Mucosa of stomach (tissue), 1 donor: ENCODE measurements around the gene ADAMTS18.

Experiments used
- H3K27me3 ChIP-seq: one replicate; pipeline ENCODE4 v1.7.0; 2013; ENCODE audit warnings: mild to moderate bottlenecking, low read length; ENCODE audit not compliant: control insufficient read depth, insufficient read depth
- H3K36me3 ChIP-seq: one replicate; pipeline ENCODE4 v1.7.0; 2013; ENCODE audit warnings: low read length; ENCODE audit not compliant: control insufficient read depth, insufficient read depth
- H3K4me1 ChIP-seq: one replicate; pipeline ENCODE4 v1.7.0; 2013; ENCODE audit warnings: mild to moderate bottlenecking, low read length; ENCODE audit not compliant: control insufficient read depth, insufficient read depth
- H3K4me3 ChIP-seq: one replicate; pipeline ENCODE4 v1.7.0; 2013; ENCODE audit warnings: low read length
- H3K9ac ChIP-seq: one replicate; pipeline ENCODE4 v1.7.0; 2013; ENCODE audit warnings: mild to moderate bottlenecking, low read length, moderate library complexity
- H3K9me3 ChIP-seq: one replicate; pipeline ENCODE4 v1.7.0; 2013; ENCODE audit warnings: mild to moderate bottlenecking, low read length, moderate library complexity; ENCODE audit not compliant: control insufficient read depth
- donor health status: Pancreatic carcinoma.

Gene ADAMTS18

DNA sequence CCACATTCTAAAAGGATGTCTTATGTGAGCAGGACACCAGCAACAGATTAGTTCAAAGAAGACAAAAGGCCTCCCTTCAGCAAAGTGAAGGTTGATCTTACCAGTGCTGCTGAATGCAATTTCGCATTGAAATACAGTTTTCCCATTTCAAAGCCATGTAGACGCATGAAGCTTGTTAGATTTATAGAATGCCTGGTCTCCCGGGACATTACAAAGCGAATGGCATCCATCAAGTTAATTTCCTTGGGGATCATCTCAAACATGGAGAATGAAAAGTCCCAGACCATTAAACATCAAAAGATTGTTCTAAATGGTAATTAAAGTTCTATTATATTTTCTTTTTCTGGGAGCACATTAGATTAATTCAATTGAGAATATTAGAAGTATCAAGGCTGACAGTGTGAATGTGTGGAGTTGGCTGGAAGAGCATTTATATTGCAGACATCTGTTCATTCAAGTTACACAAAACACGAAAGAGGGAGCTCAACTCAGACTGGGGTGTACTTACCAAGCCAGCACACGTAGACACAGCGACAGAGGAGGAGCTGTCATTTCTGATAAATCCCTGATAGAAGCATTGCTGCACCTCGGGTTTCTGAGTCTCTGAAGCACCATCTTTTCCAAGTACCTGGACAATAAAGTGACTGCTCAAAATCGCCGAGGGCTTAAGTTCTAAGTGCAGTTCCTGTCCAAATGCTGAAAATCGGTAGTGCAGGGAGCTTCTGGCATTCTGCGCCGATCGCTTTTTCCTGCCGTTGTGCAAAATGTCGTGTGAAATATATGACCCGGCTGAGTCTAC, 3.8 kb downstream of the ADAMTS18 start:
- Histone ChIP-seq H3K4me1 (no peaks in the 10 kb centered on the region), H3K27me3 (peaks cover 21% of the 10 kb centered on the region), H3K36me3 (no peaks in the 10 kb centered on the region), H3K4me3 (no peak overlapping the region), H3K9ac (no peak overlapping the region), H3K9me3 (no peaks in the 10 kb centered on the region)

DNA sequence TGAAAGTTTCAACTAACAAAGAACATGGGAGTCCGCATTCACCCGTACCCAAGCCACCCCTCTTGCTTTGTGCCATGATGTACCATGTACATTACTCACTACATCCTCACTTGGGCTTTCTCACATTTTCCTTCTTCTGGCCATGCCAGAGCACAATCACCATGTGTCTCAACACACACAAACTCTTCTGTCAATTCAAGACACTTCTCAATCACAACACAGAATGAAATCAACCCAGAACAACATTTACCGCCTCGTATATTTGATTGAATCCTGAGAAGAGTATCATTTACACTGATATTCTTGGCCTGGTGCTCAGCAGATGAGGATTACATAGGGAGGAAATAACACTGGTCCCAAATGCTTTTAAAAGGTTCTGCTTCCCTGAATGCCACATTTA, 4.5 kb downstream of the ADAMTS18 start:
- Histone ChIP-seq H3K27me3 (peaks cover 19% of the 10 kb centered on the region), H3K9ac (no peak overlapping the region), H3K4me3 (no peak overlapping the region), H3K4me1 (no peaks in the 10 kb centered on the region), H3K9me3 (no peaks in the 10 kb centered on the region), H3K36me3 (no peaks in the 10 kb centered on the region)

DNA sequence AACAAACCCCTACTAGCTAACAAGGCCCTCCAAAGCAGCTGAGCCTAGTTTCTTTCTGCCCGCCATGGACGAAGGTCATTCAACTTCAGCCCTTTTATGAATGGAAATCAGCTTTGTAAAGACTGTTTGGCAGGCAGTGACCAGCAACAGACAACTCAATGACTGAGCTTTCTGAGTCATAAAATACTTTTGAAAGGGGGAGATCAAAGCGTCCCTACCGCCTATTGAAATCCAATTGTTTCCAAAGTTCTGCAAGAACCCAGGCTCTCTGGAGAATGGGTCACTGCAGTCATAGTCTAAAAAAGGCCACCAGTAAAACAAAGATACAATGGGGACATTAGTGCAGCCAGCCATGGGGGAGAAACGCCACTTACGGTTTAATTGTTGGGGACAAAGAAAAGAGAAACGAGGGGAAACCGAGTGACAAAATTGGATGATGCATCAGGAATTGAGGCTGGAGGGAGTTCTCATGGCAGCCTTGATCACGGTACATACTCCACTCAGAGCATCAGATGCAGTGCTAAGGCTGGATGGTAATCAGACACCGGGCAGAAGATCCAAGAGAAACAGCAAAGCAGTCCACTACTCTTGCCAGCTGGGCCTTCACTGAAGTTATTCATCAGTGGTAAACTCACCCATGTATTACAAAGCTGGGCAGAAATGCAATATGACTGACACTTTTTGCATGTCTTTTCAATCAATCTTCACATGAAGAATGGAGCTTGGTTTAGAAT, 9.8 kb downstream of the ADAMTS18 start:
- H3K4me3 ChIP-seq, result no peak overlapping the region
- no peak overlapping the region for H3K9ac ChIP-seq
- no peaks in the 10 kb centered on the region for H3K36me3 ChIP-seq
- no peaks in the 10 kb centered on the region for H3K9me3 ChIP-seq
- no peaks in the 10 kb centered on the region for H3K4me1 ChIP-seq
- H3K27me3 ChIP-seq, result no peaks in the 10 kb centered on the region

DNA sequence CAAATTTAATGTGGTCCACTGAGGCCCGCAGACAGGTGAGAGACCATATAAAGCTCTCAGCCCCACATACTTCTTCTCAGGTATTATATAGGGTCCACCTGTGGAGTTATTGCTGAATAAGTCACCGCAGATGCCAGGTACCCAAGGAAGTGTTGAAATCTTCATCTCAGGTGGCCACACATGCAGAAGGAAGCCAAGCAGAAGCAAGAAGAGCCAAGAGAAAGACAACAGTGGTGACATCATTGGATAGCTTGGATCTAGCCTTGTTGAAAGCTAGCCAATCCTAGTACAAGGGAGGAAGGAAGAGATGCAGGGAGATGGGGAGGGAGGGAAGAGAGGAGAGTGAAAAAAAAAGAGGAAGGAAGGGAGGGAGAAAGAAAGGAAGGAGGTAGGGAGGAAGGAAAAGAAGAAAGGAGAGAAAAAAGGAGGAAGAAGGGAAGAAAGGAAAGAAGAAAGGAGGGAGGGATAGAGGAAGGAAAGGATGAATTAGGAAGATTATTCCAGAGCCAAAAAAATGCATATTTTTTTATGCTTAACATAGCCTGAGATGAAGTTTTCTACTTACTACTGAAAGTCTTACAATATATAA, 12.5 kb downstream of the ADAMTS18 start:
- H3K27me3 ChIP-seq, result no peaks in the 10 kb centered on the region
- no peak overlapping the region for H3K4me3 ChIP-seq
- H3K9ac ChIP-seq, result no peak overlapping the region
- no peaks in the 10 kb centered on the region for H3K4me1 ChIP-seq
- H3K9me3 ChIP-seq, result no peaks in the 10 kb centered on the region
- H3K36me3 ChIP-seq, result no peaks in the 10 kb centered on the region

DNA sequence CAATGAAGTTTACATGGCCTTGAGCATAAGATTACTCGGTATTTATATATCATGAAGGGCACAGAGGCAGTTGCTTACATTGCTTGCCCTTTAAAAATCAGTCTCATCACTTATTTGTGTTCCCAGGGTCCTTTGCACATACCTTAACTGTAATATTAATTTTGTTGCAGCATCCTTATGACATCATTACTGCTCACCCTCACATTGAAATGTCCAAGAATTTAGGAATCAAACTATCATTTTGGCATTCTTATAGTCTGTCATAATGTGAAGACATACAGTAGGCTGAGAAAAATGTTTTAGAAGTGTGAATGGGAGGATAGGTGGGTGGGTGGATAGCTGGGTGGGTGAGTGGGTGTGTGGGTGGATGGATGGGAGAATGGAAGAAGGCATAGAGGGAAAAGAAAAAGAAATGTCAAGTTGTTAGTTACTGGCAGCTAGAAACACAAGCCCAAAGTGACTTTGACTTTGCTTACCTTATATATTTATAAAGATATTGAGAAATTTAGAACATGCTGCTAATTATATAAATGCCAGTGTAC, 17.8 kb downstream of the ADAMTS18 start:
- H3K36me3 ChIP-seq, result no peaks in the 10 kb centered on the region
- no peaks in the 10 kb centered on the region for H3K4me1 ChIP-seq
- no peaks in the 10 kb centered on the region for H3K9me3 ChIP-seq
- H3K9ac ChIP-seq, result no peak overlapping the region
- no peak overlapping the region for H3K4me3 ChIP-seq
- H3K27me3 ChIP-seq, result no peaks in the 10 kb centered on the region

DNA sequence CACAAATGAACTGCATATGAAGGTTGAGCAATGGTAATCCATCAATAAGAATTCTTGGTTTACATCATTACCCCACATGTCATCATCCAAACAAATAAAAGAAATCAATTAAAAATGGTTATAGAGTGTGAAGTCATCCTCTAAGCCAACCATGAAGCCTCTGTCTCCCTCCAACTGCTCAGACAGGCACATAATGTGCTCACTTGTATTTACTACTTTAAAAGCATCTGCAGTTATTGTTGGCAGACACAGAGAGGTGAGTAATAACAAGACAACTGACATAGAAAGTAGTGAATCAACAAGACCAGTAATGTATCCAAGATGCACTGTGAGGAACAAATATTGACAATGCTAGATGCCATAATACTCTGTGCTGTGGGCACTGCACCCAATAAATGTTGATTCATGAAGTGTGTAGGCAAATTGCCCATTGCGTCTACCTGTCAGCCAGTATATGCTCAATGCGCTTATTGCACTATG, 20.0 kb downstream of the ADAMTS18 start:
- H3K27me3 ChIP-seq, result no peaks in the 10 kb centered on the region
- H3K4me1 ChIP-seq, result no peaks in the 10 kb centered on the region
- no peaks in the 10 kb centered on the region for H3K36me3 ChIP-seq
- no peak overlapping the region for H3K9ac ChIP-seq
- H3K4me3 ChIP-seq, result no peak overlapping the region
- no peaks in the 10 kb centered on the region for H3K9me3 ChIP-seq

DNA sequence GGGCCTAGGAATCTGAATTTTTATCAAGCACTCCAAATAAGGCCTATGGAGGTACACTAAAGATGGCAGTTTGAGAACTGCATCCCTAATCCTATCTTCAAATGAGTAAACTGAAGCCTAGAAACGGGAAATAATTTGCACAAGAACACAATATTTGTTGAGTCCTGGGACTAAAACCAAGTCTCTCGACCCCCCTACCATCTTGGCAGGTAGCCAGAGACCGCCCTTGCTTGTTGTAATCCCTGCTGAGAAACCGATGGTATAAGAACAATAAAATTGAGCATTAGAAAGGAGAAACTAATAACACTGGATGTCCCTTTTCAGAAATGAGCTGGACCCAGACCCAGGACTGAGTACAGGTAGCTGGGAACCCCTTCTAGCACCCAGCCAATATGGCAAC, 24.4 kb downstream of the ADAMTS18 start:
- Histone ChIP-seq H3K9me3 (no peaks in the 10 kb centered on the region), H3K27me3 (no peaks in the 10 kb centered on the region), H3K36me3 (no peaks in the 10 kb centered on the region), H3K4me3 (no peak overlapping the region), H3K9ac (no peak overlapping the region), H3K4me1 (no peaks in the 10 kb centered on the region)

DNA sequence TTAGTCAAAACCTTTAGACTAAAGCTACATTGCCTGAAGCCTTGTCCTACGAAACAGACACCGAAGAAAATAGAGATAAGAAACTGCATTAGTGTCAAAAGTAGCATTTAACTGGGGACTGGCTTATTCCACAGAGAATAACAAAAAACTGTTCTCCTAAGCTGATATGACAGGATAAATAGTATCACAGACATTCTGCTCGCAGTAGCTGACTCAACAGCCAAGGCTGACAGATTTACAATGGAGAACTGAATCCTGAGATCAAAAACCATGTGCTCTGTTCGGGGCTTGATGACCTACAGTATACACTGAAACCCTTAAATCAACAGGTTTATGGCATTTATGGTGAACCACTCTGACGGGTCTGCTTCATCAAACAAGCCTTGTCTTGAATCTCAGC, 25.5 kb downstream of the ADAMTS18 start:
- Histone ChIP-seq H3K9ac (no peak overlapping the region), H3K9me3 (no peaks in the 10 kb centered on the region), H3K4me1 (no peaks in the 10 kb centered on the region), H3K27me3 (no peaks in the 10 kb centered on the region), H3K36me3 (no peaks in the 10 kb centered on the region), H3K4me3 (no peak overlapping the region)

DNA sequence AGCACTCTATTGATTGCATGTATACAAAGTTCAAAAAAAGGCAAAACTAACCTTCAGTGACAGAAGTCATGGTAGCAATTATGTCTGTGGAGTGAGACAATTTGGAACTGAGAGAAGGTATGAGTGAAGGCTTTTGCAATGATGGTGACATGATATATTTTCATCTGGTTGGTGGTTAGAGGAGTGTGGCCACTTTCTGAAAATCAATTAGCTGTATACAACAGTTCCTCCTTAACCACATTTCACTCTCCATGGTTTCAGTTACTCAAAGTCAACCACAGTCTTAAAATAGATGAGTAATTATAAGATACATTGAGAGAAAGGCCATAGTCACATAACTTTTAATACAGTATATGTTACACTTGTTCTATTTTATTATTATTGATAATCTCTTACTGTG, 26.2 kb downstream of the ADAMTS18 start:
- no peaks in the 10 kb centered on the region for H3K4me1 ChIP-seq
- no peak overlapping the region for H3K4me3 ChIP-seq
- no peak overlapping the region for H3K9ac ChIP-seq
- no peaks in the 10 kb centered on the region for H3K9me3 ChIP-seq
- H3K36me3 ChIP-seq, result no peaks in the 10 kb centered on the region
- H3K27me3 ChIP-seq, result no peaks in the 10 kb centered on the region

DNA sequence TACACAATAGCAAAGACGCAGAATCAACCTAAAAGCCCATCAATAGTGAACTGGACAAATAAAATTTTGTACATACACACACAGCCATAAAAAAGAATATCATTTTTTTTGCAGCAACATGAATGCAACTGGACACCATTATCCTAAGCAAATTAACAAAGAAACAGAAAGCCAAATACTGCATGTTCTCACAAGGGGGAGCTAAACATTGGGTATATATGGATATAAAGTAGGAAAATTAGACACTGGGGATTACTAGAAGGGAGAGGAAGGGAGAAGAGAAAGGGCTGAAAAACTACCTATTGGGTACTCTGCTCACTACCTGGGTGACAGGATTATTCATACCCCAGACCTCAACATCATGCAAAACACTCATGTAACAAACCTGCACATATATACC, 28.2 kb downstream of the ADAMTS18 start:
- Histone ChIP-seq H3K9me3 (no peaks in the 10 kb centered on the region), H3K9ac (no peak overlapping the region), H3K36me3 (no peaks in the 10 kb centered on the region), H3K4me3 (no peak overlapping the region), H3K27me3 (no peaks in the 10 kb centered on the region), H3K4me1 (no peaks in the 10 kb centered on the region)

DNA sequence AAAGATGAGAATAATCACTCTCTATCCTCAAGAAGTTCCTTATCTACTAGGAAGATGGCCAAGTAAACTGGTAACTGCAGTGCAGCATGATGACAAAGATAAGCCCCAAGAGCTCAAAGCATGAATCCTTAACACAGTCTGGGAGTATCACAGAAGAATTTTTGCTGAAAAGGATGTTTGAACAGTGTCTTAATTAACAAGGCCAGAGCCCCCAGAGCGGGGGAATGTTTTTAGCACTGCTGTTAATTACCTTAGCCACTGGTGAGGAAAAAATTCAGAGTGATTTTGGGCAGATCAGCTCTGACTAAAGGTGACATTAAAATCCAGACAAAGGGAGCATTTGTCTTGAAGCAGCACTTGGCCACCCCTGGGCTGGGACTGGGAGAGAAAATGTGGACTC, 30.1 kb downstream of the ADAMTS18 start:
- H3K36me3 ChIP-seq, result no peaks in the 10 kb centered on the region
- H3K4me3 ChIP-seq, result no peak overlapping the region
- no peaks in the 10 kb centered on the region for H3K27me3 ChIP-seq
- H3K9me3 ChIP-seq, result no peaks in the 10 kb centered on the region
- no peaks in the 10 kb centered on the region for H3K4me1 ChIP-seq
- no peak overlapping the region for H3K9ac ChIP-seq

DNA sequence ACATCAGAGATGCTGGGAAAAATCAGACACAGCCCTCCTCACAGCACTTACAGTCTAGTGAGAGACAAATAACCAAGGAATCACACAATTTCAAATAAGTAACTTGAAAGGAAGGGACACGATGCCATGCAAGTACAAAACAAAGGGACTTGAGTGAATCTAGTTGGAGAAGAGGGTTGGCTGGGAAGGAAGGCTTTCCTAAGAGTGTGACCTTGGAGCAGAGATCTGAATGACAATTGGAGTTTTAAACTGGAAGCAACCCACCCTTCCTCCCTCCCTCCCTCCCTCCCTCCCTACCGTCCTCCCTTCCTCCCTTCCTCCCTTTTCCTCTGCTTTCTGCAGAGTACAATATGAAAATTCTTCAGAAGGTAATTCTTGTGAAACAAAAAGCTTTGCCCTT, 31.1 kb downstream of the ADAMTS18 start:
- Histone ChIP-seq H3K4me3 (no peak overlapping the region), H3K36me3 (no peaks in the 10 kb centered on the region), H3K9me3 (no peaks in the 10 kb centered on the region), H3K9ac (no peak overlapping the region), H3K4me1 (no peaks in the 10 kb centered on the region), H3K27me3 (no peaks in the 10 kb centered on the region)
